ENCODE results near the gene WDR76. TPM values are rescaled to one million over a fixed set of nuclear protein-coding genes. Genes with fewer than 3 reads are reported as not detected.

The WDR76 gene
- polyA plus RNA-seq, 4 donors: 1.1 to 5.1 (median 3.3) TPM

- no peak for FAIRE-seq
- Histone ChIP-seq H3K27me3 (ENCODE audit: control insufficient read depth in 3 of 3, insufficient read depth in 3 of 3, low read length in 3 of 3) (no peaks in the 10 kb centered on the region), H3K4me1 (ENCODE audit: control insufficient read depth in 3 of 3, insufficient read depth in 2 of 3, low read depth in 1 of 3, low read length in 2 of 3) (no peaks in the 10 kb centered on the region), H3K4me3 (ENCODE audit: low read depth in 1 of 3, low read length in 3 of 3) (no peak overlapping the region), H3K36me3 (ENCODE audit: control insufficient read depth in 3 of 3, insufficient read depth in 2 of 3, low read depth in 1 of 3, low read length in 3 of 3) (no peaks in the 10 kb centered on the region), H3K27ac (ENCODE audit: low read depth in 1 of 3, low read length in 2 of 3) (no peak overlapping the region), H3K9me3 (ENCODE audit: control insufficient read depth in 2 of 2, insufficient read depth in 1 of 2, low read depth in 1 of 2, low read length in 1 of 2) (no peaks in the 10 kb centered on the region)
- 72 to 87% (median 75%) methylated on average over 4 of the region's 4 CpGs for WGBS, 3 donors
- no peak for DNase-seq
Observed at GRCh38 chr15:43916326-43916660, 89.5 kb downstream of the WDR76 start.

Other genes starting within 250 kb of the WDR76 start
- 10 to 100 TPM; 15.5 to 79.8 (median 62.9) TPM for gene PPIP5K1, start 236.8 kb upstream of the WDR76 start, polyA plus RNA-seq
- 100 to 1,000 TPM in 3 of 4 donors, 10 to 100 TPM in 1; 12.7 to 162 (median 108) TPM for gene CKMT1B, start 233.0 kb upstream of the WDR76 start, polyA plus RNA-seq
- 1 to 10 TPM in 3 of 4 donors, under 1 TPM in 1; 0.31 to 4.1 (median 3.6) TPM for gene STRC, start 208.2 kb upstream of the WDR76 start, polyA plus RNA-seq
- gene CATSPER2, start 178.2 kb upstream of the WDR76 start, polyA plus RNA-seq: 10 to 100 TPM in 3 of 4 donors, 1 to 10 TPM in 1; 3.2 to 29.7 (median 16.7) TPM
- 100 to 1,000 TPM in 1 of 4 donors, 10 to 100 TPM in 3; 11.3 to 115 (median 87.9) TPM for gene CKMT1A, start 133.1 kb upstream of the WDR76 start, polyA plus RNA-seq
- 100 to 1,000 TPM; 141 to 614 (median 317) TPM for gene PDIA3, start 80.6 kb upstream of the WDR76 start, polyA plus RNA-seq
- 10 to 100 TPM; 27.9 to 85.7 (median 37.3) TPM for gene ELL3, start 50.0 kb upstream of the WDR76 start, polyA plus RNA-seq
- 1,000 to 10,000 TPM in 3 of 4 donors, 100 to 1,000 TPM in 1; 739 to 2,526 (median 1,711) TPM for gene SERF2, start 34.7 kb upstream of the WDR76 start, polyA plus RNA-seq
- under 1 TPM in 3 of 4 donors, not detected in 1; 0.24 to 0.45 (median 0.34) TPM for gene SERINC4, start 26.8 kb upstream of the WDR76 start, polyA plus RNA-seq
- 10 to 100 TPM in 2 of 4 donors, 1 to 10 TPM in 2; 4.9 to 24.3 (median 9.1) TPM for gene HYPK, start 26.4 kb upstream of the WDR76 start, polyA plus RNA-seq
- gene MFAP1, start 2.3 kb upstream of the WDR76 start, polyA plus RNA-seq: 10 to 100 TPM; 16.2 to 36.6 (median 19.5) TPM

Data from small intestine (tissue), 7 donors.